ENCODE data around the gene TMEM273.

DNA sequence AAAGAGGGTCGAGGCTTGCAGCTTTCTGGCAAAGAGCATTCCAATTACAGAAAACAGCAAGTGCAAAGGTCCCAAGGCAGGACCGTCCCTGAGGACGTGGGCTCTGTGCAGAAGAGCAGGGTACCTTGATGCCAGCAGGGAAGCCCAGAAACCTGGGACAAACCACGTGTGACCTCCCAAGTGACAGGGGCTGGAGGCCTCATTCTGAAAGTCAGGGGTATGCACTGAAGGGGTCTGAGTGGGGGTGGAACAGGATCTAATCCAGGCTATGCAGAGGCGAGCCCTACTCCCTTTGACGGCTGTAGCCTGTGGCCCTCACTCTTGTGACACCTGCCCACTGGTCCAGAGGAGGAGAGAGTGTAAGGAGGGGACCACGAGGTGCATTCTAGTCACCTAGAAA lies 22.9 kb downstream of the TMEM273 start:
- TF ChIP-seq, protein P1, sequence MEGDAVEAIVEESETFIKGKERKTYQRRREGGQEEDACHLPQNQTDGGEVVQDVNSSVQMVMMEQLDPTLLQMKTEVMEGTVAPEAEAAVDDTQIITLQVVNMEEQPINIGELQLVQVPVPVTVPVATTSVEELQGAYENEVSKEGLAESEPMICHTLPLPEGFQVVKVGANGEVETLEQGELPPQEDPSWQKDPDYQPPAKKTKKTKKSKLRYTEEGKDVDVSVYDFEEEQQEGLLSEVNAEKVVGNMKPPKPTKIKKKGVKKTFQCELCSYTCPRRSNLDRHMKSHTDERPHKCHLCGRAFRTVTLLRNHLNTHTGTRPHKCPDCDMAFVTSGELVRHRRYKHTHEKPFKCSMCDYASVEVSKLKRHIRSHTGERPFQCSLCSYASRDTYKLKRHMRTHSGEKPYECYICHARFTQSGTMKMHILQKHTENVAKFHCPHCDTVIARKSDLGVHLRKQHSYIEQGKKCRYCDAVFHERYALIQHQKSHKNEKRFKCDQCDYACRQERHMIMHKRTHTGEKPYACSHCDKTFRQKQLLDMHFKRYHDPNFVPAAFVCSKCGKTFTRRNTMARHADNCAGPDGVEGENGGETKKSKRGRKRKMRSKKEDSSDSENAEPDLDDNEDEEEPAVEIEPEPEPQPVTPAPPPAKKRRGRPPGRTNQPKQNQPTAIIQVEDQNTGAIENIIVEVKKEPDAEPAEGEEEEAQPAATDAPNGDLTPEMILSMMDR (IDR thresholded peaks at IDR 0.05 in 4 of 5, conservative IDR thresholded peaks at IDR 0.05 in 1 of 5), result no peak
- no peak for TF ChIP-seq POLR2A (IDR thresholded peaks at IDR 0.05)
